ENCODE measurements around the gene PHLDB2. TPM values are rescaled to one million over a fixed set of nuclear protein-coding genes. Genes with fewer than 3 reads are reported as not detected.

Gene PHLDB2
- total RNA-seq, 1 experiment from 2014 or later = 143 TPM

DNA sequence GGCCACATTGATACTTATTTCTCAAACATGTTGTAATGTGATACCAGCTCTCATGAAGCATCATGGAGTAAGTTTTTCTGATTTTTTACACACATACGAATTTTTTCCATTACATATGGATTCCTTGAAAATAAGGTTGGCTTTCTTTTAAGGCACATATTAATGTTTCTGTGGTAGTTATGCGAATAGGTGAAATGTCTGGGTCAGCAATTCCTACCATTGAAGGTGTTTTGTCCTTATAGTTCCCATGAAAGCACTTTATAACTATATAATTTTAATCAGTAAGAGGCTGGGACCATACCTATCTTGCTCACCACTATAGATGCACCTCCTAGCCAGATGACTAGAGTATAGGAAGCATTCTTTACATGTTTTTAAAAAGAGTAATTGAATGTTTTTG, 33.0 kb downstream of the PHLDB2 start:
- ChIA-PET POLR2A (interaction anchor here (1.8 to 2.3 kb wide), 2 partner anchors 25 to 38 kb away, joined by 6 to 13 read pairs; no protein-coding TSS in a partner anchor), CTCF (interaction anchor here (1.7 to 2.5 kb wide), 3 partner anchors 76 to 175 kb away, joined by 4 to 9 read pairs (median 7); no protein-coding TSS in a partner anchor)
- H4K20me1 ChIP-seq (ENCODE audit: insufficient read depth) = no peaks in the 10 kb centered on the region

More for the DNA sequence above, 33.0 kb downstream of the PHLDB2 start:
- no TSS peak for BruUV-seq (replicated peaks)
- DNase-seq (ENCODE audit: low read depth, low spot score) (no peak), ATAC-seq (no peak)
- Histone ChIP-seq H2AFZ (ENCODE audit: low read depth, low read length, poor library complexity, severe bottlenecking) (no peak overlapping the region), H3K4me1 (ENCODE audit: control insufficient read depth in 1 of 2, insufficient read depth in 2 of 2, low read length in 2 of 2) (peaks cover 31 to 56% of the 10 kb centered on the region in 2 experiments; a peak in 3 of 4 replicates), H3K79me2 (ENCODE audit: insufficient read depth, low read length) (peaks cover 92% of the 10 kb centered on the region), H3K4me3 (replicated peaks in 1 of 2; ENCODE audit: low read depth in 1 of 2, low read length in 2 of 2) (no peak overlapping the region), H3K9me2 (ENCODE audit: insufficient read depth) (no peaks in the 10 kb centered on the region), H3K9me3 (ENCODE audit: control insufficient read depth in 1 of 2, insufficient read depth in 1 of 2, low read depth in 1 of 2, low read length in 2 of 2) (no peaks in the 10 kb centered on the region), H3K9ac (ENCODE audit: low read length) (no peak overlapping the region), H3K27me3 (ENCODE audit: insufficient read depth, low read length) (no peaks in the 10 kb centered on the region), H3K4me2 (ENCODE audit: low read length) (no peak overlapping the region), H3K36me3 (ENCODE audit: control insufficient read depth in 1 of 2, insufficient read depth in 2 of 2, low read length in 2 of 2) (peaks cover 2 to 31% of the 10 kb centered on the region in 2 experiments; a peak in 2 of 4 replicates), H3K27ac (ENCODE audit: low read depth, low read length) (peak overlapping the region; percentile 71)
- intact Hi-C loops (cut with micrococcal nuclease) = no loop called here
- RAD21 ChIA-PET (ENCODE audit: low non-redundant PET in 1 of 2, low total read pairs in 2 of 2, uncharacterized antibody in 2 of 2, unreplicated experiment in 2 of 2) = no interaction called here
- TF ChIP-seq POLR2AphosphoS5 (IDR thresholded peaks at IDR 0.05; ENCODE audit: low read depth, low read length) (no peak), CEBPB (IDR thresholded peaks at IDR 0.05; ENCODE audit: low read depth) (no peak), EZH2 (IDR thresholded peaks at IDR 0.05) (no peak), POLR2A (IDR thresholded peaks at IDR 0.05; ENCODE audit: borderline replicate concordance, extremely low read depth, insufficient read depth, insufficient read length) (no peak), ELF1 (IDR thresholded peaks at IDR 0.05; ENCODE audit: borderline replicate concordance, low read depth) (no peak), RAD21 (IDR thresholded peaks at IDR 0.05; ENCODE audit: low read depth) (no peak), TCF7L2 (IDR thresholded peaks at IDR 0.05; ENCODE audit: borderline replicate concordance, extremely low read depth, insufficient read depth, insufficient read length) (no peak), JUND (IDR thresholded peaks at IDR 0.05) (no peak), ZNF274 (IDR thresholded peaks at IDR 0.05; ENCODE audit: low read depth, low read length) (no peak)
- TF ChIP-seq, protein P1, sequence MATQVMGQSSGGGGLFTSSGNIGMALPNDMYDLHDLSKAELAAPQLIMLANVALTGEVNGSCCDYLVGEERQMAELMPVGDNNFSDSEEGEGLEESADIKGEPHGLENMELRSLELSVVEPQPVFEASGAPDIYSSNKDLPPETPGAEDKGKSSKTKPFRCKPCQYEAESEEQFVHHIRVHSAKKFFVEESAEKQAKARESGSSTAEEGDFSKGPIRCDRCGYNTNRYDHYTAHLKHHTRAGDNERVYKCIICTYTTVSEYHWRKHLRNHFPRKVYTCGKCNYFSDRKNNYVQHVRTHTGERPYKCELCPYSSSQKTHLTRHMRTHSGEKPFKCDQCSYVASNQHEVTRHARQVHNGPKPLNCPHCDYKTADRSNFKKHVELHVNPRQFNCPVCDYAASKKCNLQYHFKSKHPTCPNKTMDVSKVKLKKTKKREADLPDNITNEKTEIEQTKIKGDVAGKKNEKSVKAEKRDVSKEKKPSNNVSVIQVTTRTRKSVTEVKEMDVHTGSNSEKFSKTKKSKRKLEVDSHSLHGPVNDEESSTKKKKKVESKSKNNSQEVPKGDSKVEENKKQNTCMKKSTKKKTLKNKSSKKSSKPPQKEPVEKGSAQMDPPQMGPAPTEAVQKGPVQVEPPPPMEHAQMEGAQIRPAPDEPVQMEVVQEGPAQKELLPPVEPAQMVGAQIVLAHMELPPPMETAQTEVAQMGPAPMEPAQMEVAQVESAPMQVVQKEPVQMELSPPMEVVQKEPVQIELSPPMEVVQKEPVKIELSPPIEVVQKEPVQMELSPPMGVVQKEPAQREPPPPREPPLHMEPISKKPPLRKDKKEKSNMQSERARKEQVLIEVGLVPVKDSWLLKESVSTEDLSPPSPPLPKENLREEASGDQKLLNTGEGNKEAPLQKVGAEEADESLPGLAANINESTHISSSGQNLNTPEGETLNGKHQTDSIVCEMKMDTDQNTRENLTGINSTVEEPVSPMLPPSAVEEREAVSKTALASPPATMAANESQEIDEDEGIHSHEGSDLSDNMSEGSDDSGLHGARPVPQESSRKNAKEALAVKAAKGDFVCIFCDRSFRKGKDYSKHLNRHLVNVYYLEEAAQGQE (IDR thresholded peaks at IDR 0.05; ENCODE audit: low read depth) = no peak
- TF ChIP-seq, protein P2, sequence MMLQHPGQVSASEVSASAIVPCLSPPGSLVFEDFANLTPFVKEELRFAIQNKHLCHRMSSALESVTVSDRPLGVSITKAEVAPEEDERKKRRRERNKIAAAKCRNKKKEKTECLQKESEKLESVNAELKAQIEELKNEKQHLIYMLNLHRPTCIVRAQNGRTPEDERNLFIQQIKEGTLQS (IDR thresholded peaks at IDR 0.05) = no peak
- TF ChIP-seq, protein P3, sequence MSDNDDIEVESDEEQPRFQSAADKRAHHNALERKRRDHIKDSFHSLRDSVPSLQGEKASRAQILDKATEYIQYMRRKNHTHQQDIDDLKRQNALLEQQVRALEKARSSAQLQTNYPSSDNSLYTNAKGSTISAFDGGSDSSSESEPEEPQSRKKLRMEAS (IDR thresholded peaks at IDR 0.05) = no peak
